Mesendoderm (in vitro differentiated cells): ENCODE data around the gene MOK.

Source experiments
- DNase-seq: peaks from one replicate; pipeline ENCODE4 v3.0.0; 2013
- H2AK5ac ChIP-seq: 2 replicates; pipeline ENCODE4 v1.6.1; 2013; ENCODE audit warnings: low read length, inconsistent platforms
- H2BK120ac ChIP-seq: 2 replicates; pipeline ENCODE4 v1.6.1; 2013; ENCODE audit warnings: low read depth, mild to moderate bottlenecking, low read length, moderate library complexity, mixed read lengths
- H2BK15ac ChIP-seq: replicated peaks from 2 replicates; pipeline ENCODE4 v1.6.1; 2013; ENCODE audit warnings: low read depth, mild to moderate bottlenecking, moderate library complexity
- H2BK5ac ChIP-seq: 2 replicates; pipeline ENCODE4 v1.6.1; 2013; ENCODE audit warnings: low read length, inconsistent platforms
- H3K18ac ChIP-seq: 2 replicates; pipeline ENCODE4 v1.6.1; 2013; ENCODE audit warnings: mild to moderate bottlenecking, low read length, mixed read lengths
- H3K23ac ChIP-seq: one replicate; pipeline ENCODE4 v1.6.1; 2013; ENCODE audit warnings: low read length
- H3K27ac ChIP-seq: 2 replicates; pipeline ENCODE4 v1.5.1; 2013; ENCODE audit warnings: low read depth, mild to moderate bottlenecking, inconsistent platforms, low read length, moderate library complexity
- H3K27me3 ChIP-seq: 2 replicates; pipeline ENCODE4 v1.6.1; 2013; ENCODE audit warnings: low read length, control low read depth, mild to moderate bottlenecking, inconsistent platforms; ENCODE audit not compliant: insufficient read depth, poor library complexity
- H3K36me3 ChIP-seq: 2 replicates; pipeline ENCODE4 v1.6.1; 2013; ENCODE audit warnings: low read length, inconsistent platforms; ENCODE audit not compliant: control insufficient read depth, insufficient read depth
- H3K4ac ChIP-seq: one replicate; pipeline ENCODE4 v1.6.1; 2013; ENCODE audit warnings: low read depth, mild to moderate bottlenecking, low read length, moderate library complexity
- H3K4me1 ChIP-seq: 2 replicates; pipeline ENCODE4 v1.6.1; 2013; ENCODE audit warnings: low read depth, low read length, inconsistent platforms; ENCODE audit not compliant: control insufficient read depth
- H3K4me2 ChIP-seq: 2 replicates; pipeline ENCODE4 v1.6.1; 2013; ENCODE audit warnings: low read length
- H3K4me3 ChIP-seq: 2 replicates; pipeline ENCODE4 v1.5.1; 2013; ENCODE audit warnings: mild to moderate bottlenecking, low read length
- H3K56ac ChIP-seq: one replicate; pipeline ENCODE4 v1.6.1; 2013; ENCODE audit warnings: low read length
- H3K79me1 ChIP-seq: 2 replicates; pipeline ENCODE4 v1.6.1; 2013; ENCODE audit warnings: low read length, inconsistent platforms
- H3K79me2 ChIP-seq: 2 replicates; pipeline ENCODE4 v1.6.1; 2013; ENCODE audit warnings: mild to moderate bottlenecking, low read length; ENCODE audit not compliant: control insufficient read depth, insufficient read depth
- H3K9ac ChIP-seq: 2 replicates; pipeline ENCODE4 v1.6.1; 2013; ENCODE audit warnings: low read length, inconsistent platforms
- H4K5ac ChIP-seq: one replicate; pipeline ENCODE4 v1.6.1; 2013; ENCODE audit warnings: low read length
- H4K8ac ChIP-seq: one replicate; pipeline ENCODE4 v1.6.1; 2013; ENCODE audit warnings: low read depth, mild to moderate bottlenecking, control low read depth, low read length, moderate library complexity
- WGBS: extraction: QIAGEN DNeasy Blood & Tissue Kit; methylation state at CpG from one replicate; pipeline ENCODE4 v1.1.7; 2013; ENCODE audit warnings: low lambda C conversion rate, missing lambda C conversion rate; ENCODE audit not compliant: insufficient coverage; ENCODE audit errors: extremely low coverage; 5-methylcytosine and 5-hydroxymethylcytosine counted together

MOK gene

DNA sequence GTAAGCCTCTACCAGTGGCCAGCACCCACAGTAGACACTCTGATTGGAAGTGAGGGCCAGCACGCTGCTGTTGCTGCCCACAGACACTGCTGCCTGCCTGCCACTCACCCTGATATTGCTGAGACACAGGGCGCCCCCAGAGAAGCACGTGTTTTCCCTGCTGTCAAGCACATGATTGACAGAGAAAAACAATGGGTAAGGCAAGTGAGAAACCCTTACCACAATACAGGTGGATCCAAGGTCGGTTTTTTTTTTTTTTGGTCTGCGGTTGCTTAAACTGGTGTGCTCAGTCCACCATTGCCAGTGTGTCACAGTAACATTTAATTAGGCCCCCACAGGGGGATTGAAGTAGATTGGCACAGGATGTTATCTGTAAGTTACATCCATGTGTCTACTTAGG, 99.4 kb downstream of the MOK start:
- H3K79me2 ChIP-seq: peaks cover 9% of the 10 kb centered on the region

DNA sequence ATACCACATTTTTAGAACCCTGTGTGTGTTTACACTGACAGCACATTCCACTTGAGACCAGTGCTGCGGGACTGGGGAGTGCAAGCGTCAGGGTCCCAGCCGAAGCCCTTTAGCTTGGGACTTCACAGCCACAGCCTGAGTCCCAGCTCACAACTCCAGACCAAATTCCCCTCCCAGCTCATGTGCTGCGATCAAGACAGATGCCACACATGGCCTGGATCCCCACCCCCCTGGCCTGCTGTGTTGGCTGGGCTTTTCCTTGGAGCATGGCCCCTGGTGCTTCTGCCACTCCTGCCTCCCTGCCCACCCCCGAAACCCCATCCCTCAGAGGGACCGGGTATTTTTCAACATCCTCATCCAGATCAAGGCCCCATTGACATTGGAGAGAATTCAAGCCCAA, 101.6 kb downstream of the MOK start:
- no peak overlapping the region for H2BK5ac ChIP-seq
- peaks cover 9% of the 10 kb centered on the region for H3K79me2 ChIP-seq
- H3K36me3 ChIP-seq: no peaks in the 10 kb centered on the region
- H3K4me1 ChIP-seq: no peaks in the 10 kb centered on the region
- no peak overlapping the region for H3K9ac ChIP-seq
- peaks cover 31% of the 10 kb centered on the region for H3K79me1 ChIP-seq
- no peak overlapping the region for H3K4me3 ChIP-seq
- no peak overlapping the region for H2BK15ac ChIP-seq
- no peak overlapping the region for H3K27ac ChIP-seq
- no peak overlapping the region for H4K8ac ChIP-seq
- no peak overlapping the region for H2AK5ac ChIP-seq
- H4K5ac ChIP-seq: no peak overlapping the region
- no peak overlapping the region for H3K18ac ChIP-seq
- H2BK120ac ChIP-seq: no peak overlapping the region
- H3K23ac ChIP-seq: no peak overlapping the region
- H3K4me2 ChIP-seq: no peak overlapping the region
- WGBS: no CpG with 5 or more reads among the region's 6 CpGs
- H3K27me3 ChIP-seq: no peaks in the 10 kb centered on the region
- no peak overlapping the region for H3K56ac ChIP-seq
- H3K4ac ChIP-seq: no peak overlapping the region
- no peak for DNase-seq

More for the DNA sequence above, 99.4 kb downstream of the MOK start:
- Histone ChIP-seq H3K4ac (no peak overlapping the region), H3K18ac (no peak overlapping the region), H3K23ac (no peak overlapping the region), H2BK5ac (no peak overlapping the region), H3K27me3 (no peaks in the 10 kb centered on the region), H3K4me2 (no peak overlapping the region), H2BK15ac (no peak overlapping the region), H2AK5ac (no peak overlapping the region), H3K36me3 (no peaks in the 10 kb centered on the region), H3K56ac (no peak overlapping the region), H4K5ac (no peak overlapping the region), H3K27ac (no peak overlapping the region), H3K79me1 (peaks cover 24% of the 10 kb centered on the region), H3K4me1 (no peaks in the 10 kb centered on the region), H4K8ac (no peak overlapping the region), H3K4me3 (no peak overlapping the region), H2BK120ac (no peak overlapping the region), H3K9ac (no peak overlapping the region)
- WGBS: no CpG with 5 or more reads among the region's 5 CpGs
- no peak for DNase-seq

DNA sequence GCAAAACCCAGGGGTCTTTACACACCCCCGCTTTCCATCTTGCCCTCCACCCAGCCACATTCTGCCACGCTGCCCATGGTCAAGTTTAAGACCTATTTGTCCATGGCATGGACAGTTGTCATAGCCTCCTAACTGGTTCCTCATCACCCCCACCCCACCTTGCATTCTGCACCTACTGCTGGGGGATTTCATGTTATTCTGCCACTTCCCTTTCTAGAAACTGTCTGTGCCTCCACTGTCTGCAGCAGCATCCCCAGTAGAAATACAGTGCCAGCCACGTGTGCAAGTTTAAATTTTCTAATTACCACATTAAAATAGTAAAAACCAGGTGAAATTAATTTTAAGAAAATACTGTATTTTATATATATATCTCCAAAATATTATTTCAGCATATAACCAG, 102.0 kb downstream of the MOK start:
- H3K27ac ChIP-seq: no peak overlapping the region
- no peak overlapping the region for H2BK120ac ChIP-seq
- H3K4ac ChIP-seq: no peak overlapping the region
- H3K79me2 ChIP-seq: peaks cover 9% of the 10 kb centered on the region
- no peaks in the 10 kb centered on the region for H3K4me1 ChIP-seq
- no peak overlapping the region for H2AK5ac ChIP-seq
- H3K18ac ChIP-seq: no peak overlapping the region
- no peak overlapping the region for H4K8ac ChIP-seq
- H3K36me3 ChIP-seq: no peaks in the 10 kb centered on the region
- no peak overlapping the region for H3K4me2 ChIP-seq
- H2BK15ac ChIP-seq: no peak overlapping the region
- H4K5ac ChIP-seq: no peak overlapping the region
- no peak overlapping the region for H3K56ac ChIP-seq
- H3K4me3 ChIP-seq: no peak overlapping the region
- H3K23ac ChIP-seq: no peak overlapping the region
- DNase-seq: no peak
- no peak overlapping the region for H2BK5ac ChIP-seq
- H3K79me1 ChIP-seq: peaks cover 32% of the 10 kb centered on the region
- H3K9ac ChIP-seq: no peak overlapping the region
- H3K27me3 ChIP-seq: no peaks in the 10 kb centered on the region
- WGBS: no CpG with 5 or more reads among the region's 3 CpGs

DNA sequence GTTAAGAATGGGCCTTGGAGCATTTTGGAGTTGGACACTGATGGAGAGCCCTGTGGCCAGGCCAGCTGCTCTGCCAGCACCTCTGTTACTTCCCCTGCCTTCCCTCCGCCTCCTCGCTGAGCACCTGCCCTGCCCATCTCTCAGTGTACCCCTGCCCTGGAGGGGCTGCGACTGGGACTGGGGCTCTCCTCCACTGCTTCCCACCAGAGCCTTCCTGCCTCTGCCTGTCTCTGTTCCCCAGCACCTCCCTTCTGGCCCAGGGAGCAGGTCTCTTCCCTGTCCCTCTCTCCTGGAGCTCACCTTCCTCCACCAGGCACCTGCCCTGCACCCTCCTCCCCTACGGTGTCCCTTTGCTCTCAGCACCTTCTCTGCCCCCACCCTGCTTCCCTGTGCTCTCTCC, 103.2 kb downstream of the MOK start:
- Histone ChIP-seq H3K4me1 (no peaks in the 10 kb centered on the region), H2BK5ac (no peak overlapping the region), H3K79me2 (peaks cover 11% of the 10 kb centered on the region), H3K27ac (no peak overlapping the region), H2BK120ac (no peak overlapping the region), H4K5ac (no peak overlapping the region), H3K23ac (no peak overlapping the region), H2BK15ac (no peak overlapping the region), H3K4ac (no peak overlapping the region), H3K79me1 (peaks cover 32% of the 10 kb centered on the region), H3K27me3 (no peaks in the 10 kb centered on the region), H3K56ac (no peak overlapping the region), H3K9ac (no peak overlapping the region), H3K4me3 (no peak overlapping the region), H3K36me3 (no peaks in the 10 kb centered on the region), H4K8ac (no peak overlapping the region), H3K18ac (no peak overlapping the region), H3K4me2 (no peak overlapping the region), H2AK5ac (no peak overlapping the region)
- no peak for DNase-seq
- WGBS: no CpG with 5 or more reads among the region's 4 CpGs

DNA sequence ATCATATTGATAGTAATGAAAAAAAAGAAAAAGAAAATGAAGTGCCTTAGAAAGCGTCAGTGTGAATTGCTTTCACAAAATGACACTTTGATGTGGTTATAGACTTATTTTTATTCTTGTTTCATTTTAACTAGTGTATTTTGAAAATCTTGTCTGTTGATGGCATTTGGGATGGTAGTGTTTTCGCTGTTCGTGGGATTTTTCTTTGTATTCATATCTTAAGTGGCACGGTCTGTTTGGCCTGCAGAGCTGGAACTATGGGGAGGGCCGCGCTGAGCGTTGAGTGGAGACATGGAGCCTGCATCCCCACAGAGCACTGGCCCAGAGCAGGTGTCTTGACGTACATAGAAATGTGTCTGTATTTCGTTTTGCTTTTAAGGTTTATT, 103.6 kb downstream of the MOK start:
- no peak overlapping the region for H3K4me2 ChIP-seq
- H2BK15ac ChIP-seq: no peak overlapping the region
- no peaks in the 10 kb centered on the region for H3K27me3 ChIP-seq
- no peak overlapping the region for H4K8ac ChIP-seq
- H3K56ac ChIP-seq: no peak overlapping the region
- no peak overlapping the region for H3K27ac ChIP-seq
- no peak for DNase-seq
- H3K9ac ChIP-seq: no peak overlapping the region
- WGBS: 100% methylated on average over 1 of the region's 9 CpGs
- H3K36me3 ChIP-seq: no peaks in the 10 kb centered on the region
- H2BK120ac ChIP-seq: no peak overlapping the region
- H3K18ac ChIP-seq: no peak overlapping the region
- no peak overlapping the region for H3K4me3 ChIP-seq
- H4K5ac ChIP-seq: no peak overlapping the region
- H3K23ac ChIP-seq: no peak overlapping the region
- H2BK5ac ChIP-seq: no peak overlapping the region
- no peak overlapping the region for H2AK5ac ChIP-seq
- H3K79me2 ChIP-seq: peaks cover 12% of the 10 kb centered on the region
- H3K4ac ChIP-seq: no peak overlapping the region
- H3K79me1 ChIP-seq: peaks cover 34% of the 10 kb centered on the region
- no peaks in the 10 kb centered on the region for H3K4me1 ChIP-seq

DNA sequence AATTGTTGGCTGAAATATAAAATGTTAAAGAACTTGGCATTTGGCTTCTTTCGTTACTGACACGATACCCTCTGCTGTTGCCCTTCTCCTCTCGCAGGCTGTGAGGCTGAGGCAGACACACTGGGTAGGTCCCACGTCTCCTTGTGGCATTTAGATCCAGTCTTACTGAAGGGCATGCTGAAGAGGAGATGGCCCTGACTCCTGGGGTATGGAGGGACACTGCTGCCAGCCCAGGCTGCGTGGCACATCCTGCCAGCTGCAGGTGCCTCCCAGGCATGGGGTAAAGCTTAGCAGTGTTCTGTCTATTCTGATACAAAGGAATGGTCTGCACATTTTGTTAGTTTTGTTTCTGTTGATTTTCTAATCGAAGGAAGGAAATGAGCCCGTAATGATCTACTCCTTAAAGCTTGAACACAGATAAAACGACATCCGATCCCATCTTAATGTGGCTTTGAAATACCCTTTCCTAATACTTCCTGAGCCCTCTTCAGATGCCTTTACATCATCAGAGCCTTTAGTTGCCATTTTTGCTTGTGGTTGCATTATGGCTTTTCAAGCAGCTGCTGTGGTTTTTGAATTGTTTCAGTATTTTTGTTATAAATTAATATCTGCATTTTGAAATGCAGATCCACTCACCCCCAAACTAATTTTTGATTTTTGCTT, 104.1 kb downstream of the MOK start:
- H3K27ac ChIP-seq: no peak overlapping the region
- no CpG with 5 or more reads among the region's 9 CpGs for WGBS
- no peaks in the 10 kb centered on the region for H3K4me1 ChIP-seq
- H3K56ac ChIP-seq: no peak overlapping the region
- H3K79me1 ChIP-seq: peaks cover 35% of the 10 kb centered on the region
- no peak overlapping the region for H2BK120ac ChIP-seq
- no peaks in the 10 kb centered on the region for H3K27me3 ChIP-seq
- H4K8ac ChIP-seq: no peak overlapping the region
- H4K5ac ChIP-seq: no peak overlapping the region
- H2AK5ac ChIP-seq: no peak overlapping the region
- no peak overlapping the region for H3K4me2 ChIP-seq
- H3K18ac ChIP-seq: no peak overlapping the region
- peaks cover 12% of the 10 kb centered on the region for H3K79me2 ChIP-seq
- H3K9ac ChIP-seq: no peak overlapping the region
- no peak overlapping the region for H3K23ac ChIP-seq
- no peak overlapping the region for H2BK15ac ChIP-seq
- H3K36me3 ChIP-seq: no peaks in the 10 kb centered on the region
- H3K4ac ChIP-seq: no peak overlapping the region
- no peak overlapping the region for H3K4me3 ChIP-seq
- no peak overlapping the region for H2BK5ac ChIP-seq
- no peak for DNase-seq
